SU-DHL-6 (cell line): Measurements from ENCODE around the gene CPVL.

Experiments
- H2AFZ ChIP-seq: fragments of 200-600 bp; sonication (generic); 2 replicates; pipeline ENCODE4 v1.6.1; 2014; ENCODE audit warnings: low read depth, mild to moderate bottlenecking, moderate library complexity, mixed read lengths, antibody characterized with exemption, low read length; ENCODE audit not compliant: severe bottlenecking
- H3F3A ChIP-seq: fragments of 200-600 bp; shearing (Covaris generic); 2 replicates; pipeline ENCODE4 v1.6.0; 2016; ENCODE audit warnings: antibody characterized with exemption, mild to moderate bottlenecking; ENCODE audit not compliant: insufficient read depth
- H3K27ac ChIP-seq: fragments of 200-600 bp; sonication (generic); 2 replicates; pipeline ENCODE4 v1.5.1; 2016; ENCODE audit warnings: low read depth, mild to moderate bottlenecking, low read length, moderate library complexity, mixed read lengths
- H3K27me3 ChIP-seq: fragments of 200-600 bp; sonication (generic), shearing (Covaris generic); 2 replicates; pipeline ENCODE4 v1.6.0; 2014; ENCODE audit warnings: mild to moderate bottlenecking, low read length
- H3K36me3 ChIP-seq: fragments of 200-600 bp; sonication (generic); 2 replicates; pipeline ENCODE4 v1.6.1; 2014; ENCODE audit warnings: mild to moderate bottlenecking, low read length, mixed read lengths
- H3K4me2 ChIP-seq: fragments of 300-600, 200-600 bp; shearing (Covaris generic), sonication (generic); 2 replicates; pipeline ENCODE4 v1.6.0; 2014; ENCODE audit warnings: low read length, low read depth, mild to moderate bottlenecking; ENCODE audit not compliant: poor library complexity, severe bottlenecking
- H3K4me3 ChIP-seq: fragments of 200-600 bp; sonication (generic); 2 replicates; pipeline ENCODE4 v1.5.1; 2014; ENCODE audit warnings: antibody characterized with exemption, low read length, mild to moderate bottlenecking, mixed read lengths; ENCODE audit not compliant: insufficient read depth, poor library complexity, severe bottlenecking
- H3K79me2 ChIP-seq: fragments of 200-600 bp; sonication (generic); 2 replicates; pipeline ENCODE4 v1.6.1; 2014; ENCODE audit warnings: mild to moderate bottlenecking, low read length, moderate library complexity; ENCODE audit not compliant: insufficient read depth
- H3K9ac ChIP-seq: fragments of 200-600 bp; sonication (generic); 2 replicates; pipeline ENCODE4 v1.7.0; 2014; ENCODE audit warnings: mild to moderate bottlenecking, low read length
- H3K9me2 ChIP-seq: fragments of 200-600 bp; sonication (generic); replicated peaks from 2 replicates; pipeline ENCODE4 v1.6.1; 2014; ENCODE audit warnings: low read length; ENCODE audit not compliant: insufficient read depth
- H3K9me3 ChIP-seq: fragments of 200-600 bp; sonication (generic); 2 replicates; pipeline ENCODE4 v1.6.1; 2014; ENCODE audit warnings: low read length, mixed read lengths; ENCODE audit not compliant: insufficient read depth
- H4K20me1 ChIP-seq: fragments of 200-600 bp; sonication (generic); 2 replicates; pipeline ENCODE4 v1.6.1; 2014; ENCODE audit warnings: low read depth, mild to moderate bottlenecking, antibody characterized with exemption, low read length, moderate library complexity, mixed read lengths
- EZH2phosphoT487 ChIP-seq: fragments of 200-600 bp; sonication (generic), shearing (Covaris generic); conservative IDR thresholded peaks from 2 replicates; pipeline ENCODE4 v1.6.1; 2018; ENCODE audit warnings: mild to moderate bottlenecking, antibody characterized with exemption, low read length, moderate library complexity, mixed read lengths
- TF ChIP-seq, protein P1 (sequence below): fragments of 200-600 bp; sonication (generic); IDR thresholded peaks from one replicate; pipeline ENCODE4 v1.5.1; 2017; ENCODE audit warnings: antibody characterized with exemption, mild to moderate bottlenecking, low read length, moderate library complexity; ENCODE audit not compliant: insufficient read depth, poor library complexity, severe bottlenecking

Gene CPVL

DNA sequence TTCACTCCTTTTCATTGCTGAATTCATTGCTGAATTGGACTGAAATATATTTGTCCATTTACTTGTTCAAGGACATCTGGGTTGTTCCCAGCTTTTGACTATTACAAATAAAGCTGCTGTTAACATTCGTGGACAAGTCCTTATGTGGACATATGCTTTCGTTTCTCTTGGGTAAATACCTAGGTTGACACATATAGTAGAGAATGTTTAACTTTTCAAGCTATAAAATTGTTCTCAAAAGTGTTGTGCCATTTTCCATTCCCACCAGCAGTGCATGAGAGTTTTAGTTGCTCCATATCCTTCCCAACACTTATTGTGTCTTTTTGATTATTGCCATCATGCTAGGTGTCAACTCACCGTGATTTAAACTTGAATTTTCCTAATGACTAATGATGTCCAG, 17.5 kb upstream of the CPVL start:
- H2AFZ ChIP-seq: no peak overlapping the region
- H3K4me3 ChIP-seq: no peak overlapping the region
- no peaks in the 10 kb centered on the region for H3K27me3 ChIP-seq
- no peak overlapping the region for H3K9ac ChIP-seq
- H3K27ac ChIP-seq: no peak overlapping the region
- H4K20me1 ChIP-seq: no peaks in the 10 kb centered on the region
- no peaks in the 10 kb centered on the region for H3K36me3 ChIP-seq
- H3K9me2 ChIP-seq: no peaks in the 10 kb centered on the region
- 0 out of 2 replicates have a peak, but pooled peaks cover 11% of the 10 kb centered on the region for H3K9me3 ChIP-seq
- H3K79me2 ChIP-seq: no peaks in the 10 kb centered on the region
- H3K4me2 ChIP-seq: no peak overlapping the region
- TF ChIP-seq, protein P1, sequence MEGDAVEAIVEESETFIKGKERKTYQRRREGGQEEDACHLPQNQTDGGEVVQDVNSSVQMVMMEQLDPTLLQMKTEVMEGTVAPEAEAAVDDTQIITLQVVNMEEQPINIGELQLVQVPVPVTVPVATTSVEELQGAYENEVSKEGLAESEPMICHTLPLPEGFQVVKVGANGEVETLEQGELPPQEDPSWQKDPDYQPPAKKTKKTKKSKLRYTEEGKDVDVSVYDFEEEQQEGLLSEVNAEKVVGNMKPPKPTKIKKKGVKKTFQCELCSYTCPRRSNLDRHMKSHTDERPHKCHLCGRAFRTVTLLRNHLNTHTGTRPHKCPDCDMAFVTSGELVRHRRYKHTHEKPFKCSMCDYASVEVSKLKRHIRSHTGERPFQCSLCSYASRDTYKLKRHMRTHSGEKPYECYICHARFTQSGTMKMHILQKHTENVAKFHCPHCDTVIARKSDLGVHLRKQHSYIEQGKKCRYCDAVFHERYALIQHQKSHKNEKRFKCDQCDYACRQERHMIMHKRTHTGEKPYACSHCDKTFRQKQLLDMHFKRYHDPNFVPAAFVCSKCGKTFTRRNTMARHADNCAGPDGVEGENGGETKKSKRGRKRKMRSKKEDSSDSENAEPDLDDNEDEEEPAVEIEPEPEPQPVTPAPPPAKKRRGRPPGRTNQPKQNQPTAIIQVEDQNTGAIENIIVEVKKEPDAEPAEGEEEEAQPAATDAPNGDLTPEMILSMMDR: no peak
- no peak for TF ChIP-seq EZH2phosphoT487
- H3F3A ChIP-seq: no peaks in the 10 kb centered on the region

DNA sequence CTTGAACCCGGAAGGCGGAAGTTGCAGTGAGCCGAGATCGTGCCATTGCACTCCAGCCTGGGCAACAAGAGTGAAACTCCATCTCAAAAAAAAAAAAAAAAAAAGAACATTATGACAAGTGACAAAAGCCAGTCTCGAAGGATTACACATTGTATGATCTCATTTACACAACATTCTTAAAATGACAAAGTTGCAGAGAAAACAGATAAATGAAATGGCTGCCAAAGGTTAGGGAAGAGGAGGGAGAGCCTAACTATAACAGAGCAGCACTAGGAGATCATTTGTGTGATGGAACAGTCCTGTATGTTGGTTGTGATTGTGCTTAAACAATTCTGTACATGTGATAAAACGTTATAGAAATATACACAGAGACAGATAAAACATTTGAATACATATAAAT, 16.2 kb upstream of the CPVL start:
- H4K20me1 ChIP-seq: no peaks in the 10 kb centered on the region
- 0 out of 2 replicates have a peak, but pooled peaks cover 11% of the 10 kb centered on the region for H3K9me3 ChIP-seq
- H3K27ac ChIP-seq: no peak overlapping the region
- no peak overlapping the region for H3K9ac ChIP-seq
- no peaks in the 10 kb centered on the region for H3K27me3 ChIP-seq
- TF ChIP-seq, protein P1: no peak
- TF ChIP-seq EZH2phosphoT487: no peak
- no peaks in the 10 kb centered on the region for H3K36me3 ChIP-seq
- no peaks in the 10 kb centered on the region for H3K79me2 ChIP-seq
- no peaks in the 10 kb centered on the region for H3F3A ChIP-seq
- no peaks in the 10 kb centered on the region for H3K9me2 ChIP-seq
- no peak overlapping the region for H3K4me2 ChIP-seq
- no peak overlapping the region for H3K4me3 ChIP-seq
- H2AFZ ChIP-seq: no peak overlapping the region

DNA sequence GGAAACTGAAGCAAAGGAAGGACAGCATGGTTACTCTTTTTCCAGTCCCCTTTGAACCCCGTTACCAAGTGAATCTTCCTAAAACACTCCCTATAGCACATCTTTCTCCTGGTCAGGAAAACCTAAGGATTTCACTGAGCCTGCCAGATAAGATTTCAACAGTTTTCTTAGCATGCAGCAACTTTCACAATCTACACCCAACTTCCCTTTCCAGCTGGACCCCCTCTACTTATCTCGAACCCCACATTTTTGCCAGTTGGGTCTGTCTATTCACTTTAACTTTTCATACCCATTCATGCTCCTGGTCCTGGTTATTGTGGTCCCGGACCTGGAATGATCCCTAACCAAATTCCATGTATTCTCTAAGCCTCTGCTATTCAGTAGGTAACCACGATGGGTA, 14.9 kb upstream of the CPVL start:
- H3K36me3 ChIP-seq: no peaks in the 10 kb centered on the region
- H2AFZ ChIP-seq: no peak overlapping the region
- no peaks in the 10 kb centered on the region for H3K27me3 ChIP-seq
- no peaks in the 10 kb centered on the region for H4K20me1 ChIP-seq
- no peaks in the 10 kb centered on the region for H3F3A ChIP-seq
- 0 out of 2 replicates have a peak, but pooled peaks cover 10% of the 10 kb centered on the region for H3K9me3 ChIP-seq
- H3K27ac ChIP-seq: no peak overlapping the region
- H3K4me3 ChIP-seq: no peak overlapping the region
- H3K9me2 ChIP-seq: no peaks in the 10 kb centered on the region
- no peak overlapping the region for H3K9ac ChIP-seq
- H3K79me2 ChIP-seq: no peaks in the 10 kb centered on the region
- TF ChIP-seq, protein P1: no peak
- TF ChIP-seq EZH2phosphoT487: no peak
- H3K4me2 ChIP-seq: no peak overlapping the region
